GM23338 (cell line): ENCODE results near the gene TBCB. TPM values are rescaled to one million over a fixed set of nuclear protein-coding genes. Genes with fewer than 3 reads are reported as not detected.

ENCODE experiments used
- ATAC-seq: fragments of 200-7000 bp; cut with Tn5 transposase; 3 replicates; pipeline ENCODE4 v1.9.1; 2020
- DNase-seq: peaks from one replicate; pipeline ENCODE4 v3.0.0-alpha.2; 2015; ENCODE audit warnings: low spot score
- H2AFZ ChIP-seq: fragments of 200-600 bp; sonication (generic); 2 replicates; pipeline ENCODE4 v1.8.0; 2016; ENCODE audit warnings: antibody characterized with exemption, mild to moderate bottlenecking, moderate library complexity
- H3F3A ChIP-seq: fragments of 200-600 bp; sonication (generic); replicated peaks from 2 replicates; pipeline ENCODE4 v1.8.0; 2017; ENCODE audit warnings: antibody characterized with exemption, mixed run types, low read depth
- H3K27ac ChIP-seq: fragments of 200-600 bp; sonication (generic); 2 replicates; pipeline ENCODE4 v1.6.1; 2016; ENCODE audit warnings: low read depth
- H3K27me3 ChIP-seq: fragments of 200-600 bp; sonication (generic); 2 replicates; pipeline ENCODE4 v1.8.0; 2016; ENCODE audit warnings: mild to moderate bottlenecking, mixed run types, moderate library complexity; ENCODE audit not compliant: insufficient read depth
- H3K36me3 ChIP-seq: fragments of 200-600 bp; sonication (generic); 2 replicates; pipeline ENCODE4 v1.8.0; 2016; ENCODE audit warnings: mild to moderate bottlenecking; ENCODE audit not compliant: insufficient read depth
- H3K4me1 ChIP-seq: fragments of 200-600 bp; sonication (generic); 2 replicates; pipeline ENCODE4 v1.8.0; 2016; ENCODE audit warnings: mild to moderate bottlenecking, moderate library complexity; ENCODE audit not compliant: insufficient read depth
- H3K4me2 ChIP-seq: fragments of 200-600 bp; sonication (generic); 2 replicates; pipeline ENCODE4 v1.7.1; 2017; ENCODE audit warnings: mixed run types
- H3K4me3 ChIP-seq: fragments of 200-600 bp; sonication (generic); 2 replicates; pipeline ENCODE4 v1.6.1; 2016; ENCODE audit warnings: mixed run types
- H3K79me2 ChIP-seq: fragments of 200-600 bp; sonication (generic); replicated peaks from 2 replicates; pipeline ENCODE4 v1.8.0; 2017; ENCODE audit warnings: mild to moderate bottlenecking; ENCODE audit not compliant: insufficient read depth
- H3K9me2 ChIP-seq: fragments of 200-600 bp; sonication (generic); 2 replicates; pipeline ENCODE4 v1.8.0; 2017; ENCODE audit not compliant: insufficient read depth
- H4K20me1 ChIP-seq: fragments of 200-600 bp; sonication (generic); replicated peaks from 2 replicates; pipeline ENCODE4 v1.8.0; 2017; ENCODE audit warnings: mild to moderate bottlenecking; ENCODE audit not compliant: insufficient read depth
- H3K27ac Mint-ChIP-seq: 2 replicates; pipeline ENCODE4 v1.8.0; 2020; ENCODE audit warnings: inconsistent platforms, mild to moderate bottlenecking, moderate library complexity, mixed read lengths
- H3K27me3 Mint-ChIP-seq: 3 replicates; pipeline ENCODE4 v1.8.0; 2022; ENCODE audit warnings: low read depth, mild to moderate bottlenecking, moderate library complexity, mixed read lengths, inconsistent platforms; ENCODE audit not compliant: insufficient read depth, poor library complexity
- H3K36me3 Mint-ChIP-seq: 3 replicates; pipeline ENCODE4 v1.8.0; 2021; ENCODE audit warnings: low read depth, mild to moderate bottlenecking, inconsistent platforms, moderate library complexity, mixed read lengths
- H3K4me1 Mint-ChIP-seq: 3 replicates; pipeline ENCODE4 v1.8.0; 2020; ENCODE audit warnings: mild to moderate bottlenecking, inconsistent platforms, mixed read lengths
- H3K4me3 Mint-ChIP-seq: 3 replicates; pipeline ENCODE4 v1.8.0; 2021; ENCODE audit warnings: moderate library complexity, mild to moderate bottlenecking, inconsistent platforms, mixed read lengths
- H3K9me3 Mint-ChIP-seq: 3 replicates; pipeline ENCODE4 v1.8.0; 2020; ENCODE audit warnings: moderate library complexity, mild to moderate bottlenecking, inconsistent platforms, mixed read lengths
- ETS1 ChIP-seq: IDR thresholded peaks from 2 replicates; pipeline ENCODE4 v1.6.1; 2016; ENCODE audit warnings: antibody characterized with exemption
- EZH2 ChIP-seq: fragments of 200-600 bp; sonication (generic); IDR thresholded peaks from one replicate; pipeline ENCODE4 v1.8.0; 2017; ENCODE audit warnings: antibody characterized with exemption, mild to moderate bottlenecking, low read depth; ENCODE audit not compliant: unreplicated experiment
- EZH2phosphoT487 ChIP-seq: fragments of 200-600 bp; sonication (generic); IDR thresholded peaks from one replicate; pipeline ENCODE4 v1.8.1; 2018; ENCODE audit warnings: antibody characterized with exemption; ENCODE audit not compliant: unreplicated experiment
- JUNB ChIP-seq: IDR thresholded peaks from one replicate; pipeline ENCODE4 v1.6.1; 2016; ENCODE audit warnings: antibody characterized with exemption; ENCODE audit not compliant: unreplicated experiment
- STAT1 ChIP-seq: IDR thresholded peaks from one replicate; pipeline ENCODE4 v1.6.1; 2016; ENCODE audit warnings: antibody characterized with exemption; ENCODE audit not compliant: unreplicated experiment
- ZNF114 ChIP-seq: fragments of 250-450 bp; sonication (Bioruptor Pico); IDR thresholded peaks from 2 replicates; pipeline ENCODE4 v1.5.0; 2020; ENCODE audit warnings: mild to moderate bottlenecking, moderate library complexity
- ZNF331 ChIP-seq: fragments of 250-450 bp; sonication (Bioruptor Pico); IDR thresholded peaks from 2 replicates; pipeline ENCODE4 v1.5.0; 2020; ENCODE audit warnings: low read depth, mild to moderate bottlenecking, moderate library complexity
- ZNF462 ChIP-seq: fragments of 250-450 bp; sonication (Bioruptor Pico); IDR thresholded peaks from 2 replicates; pipeline ENCODE4 v1.5.0; 2020; ENCODE audit warnings: mild to moderate bottlenecking, moderate library complexity
- polyA plus RNA-seq: library from polyadenylated mRNA; unstranded; fragments of >200 nt; fragmentation: Nextera tagmentation; extraction: Ambion mirVana; gene quantifications from 2 replicates; pipeline ENCODE4 v1.2.1, GENCODE V29; 2016
- total RNA-seq: library from RNA; depleted of rRNA; stranded (reverse); fragments of >200 nt; shearing (Covaris generic); gene quantifications from 2 replicates; pipeline ENCODE4 v1.2.3, GENCODE V29; 2014

TBCB gene
- total and polyA plus RNA-seq, 2 experiments from 2014 or later = 275 to 290 TPM

GRCh38 chr19:36103040-36103626 is 12.1 kb upstream of the TBCB start (continued):
- TF ChIP-seq ZNF462 (CRISPR knock-in tag) (no peak), ZNF331 (no peak), EZH2 (no peak)

- no peak overlapping the region for H3K27ac ChIP-seq
- peaks cover 6% of the 10 kb centered on the region; the same call in 2 of the 3 replicates for H3K4me1 Mint-ChIP-seq
- H3K36me3 Mint-ChIP-seq = peaks cover 43% of the 10 kb centered on the region
- no peaks in the 10 kb centered on the region for H3K27me3 ChIP-seq
- peaks cover 12% of the 10 kb centered on the region; the same call in 1 of the 2 replicates for H3K36me3 ChIP-seq
- no peak overlapping the region for H3K4me3 ChIP-seq
- peaks cover 5% of the 10 kb centered on the region for H3K27me3 Mint-ChIP-seq
- H3K27ac Mint-ChIP-seq = no peak overlapping the region
- no peaks in the 10 kb centered on the region for H3K9me2 ChIP-seq
- H3K4me2 ChIP-seq = no peak overlapping the region
- no peaks in the 10 kb centered on the region for H3K4me1 ChIP-seq
- H3K4me3 Mint-ChIP-seq = no peak overlapping the region
- no peaks in the 10 kb centered on the region for H3F3A ChIP-seq
- no peaks in the 10 kb centered on the region for H3K79me2 ChIP-seq
- DNase-seq (no peak), ATAC-seq (no peak)
- H2AFZ ChIP-seq = no peak overlapping the region
- H4K20me1 ChIP-seq = no peaks in the 10 kb centered on the region
- no peaks in the 10 kb centered on the region for H3K9me3 Mint-ChIP-seq
- TF ChIP-seq JUNB = no peak
- no peak for TF ChIP-seq ZNF114 (CRISPR knock-in tag)
- no peak for TF ChIP-seq ZNF331
- TF ChIP-seq ETS1 = no peak
- TF ChIP-seq EZH2phosphoT487 = no peak
- TF ChIP-seq STAT1 = no peak
- TF ChIP-seq EZH2 = no peak
These were observed 11.3 kb upstream of the TBCB start for GRCh38 chr19:36103842-36104552.
